ENCODE measurements around the gene SEC62.

DNA sequence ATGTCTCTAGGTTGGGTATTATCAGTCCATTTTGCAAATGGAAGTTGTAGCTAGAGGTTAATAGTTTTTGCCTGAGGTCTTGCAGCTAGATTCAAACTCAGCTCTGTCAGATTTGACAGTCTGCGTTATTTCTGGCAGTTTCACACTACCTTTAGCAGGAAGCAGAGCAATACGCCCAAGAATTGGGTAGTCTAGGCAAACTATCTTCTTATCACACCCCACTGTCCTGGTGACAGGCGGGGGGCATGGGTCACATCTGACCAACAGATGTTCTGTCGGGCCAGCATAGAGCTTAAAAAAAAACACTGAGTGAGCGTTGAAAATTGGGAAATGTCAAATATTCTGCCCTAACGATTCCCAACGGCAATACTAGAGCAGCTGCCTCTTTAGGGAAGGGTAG, 76.9 kb downstream of the SEC62 start:
- TF ChIP-seq, protein P1, sequence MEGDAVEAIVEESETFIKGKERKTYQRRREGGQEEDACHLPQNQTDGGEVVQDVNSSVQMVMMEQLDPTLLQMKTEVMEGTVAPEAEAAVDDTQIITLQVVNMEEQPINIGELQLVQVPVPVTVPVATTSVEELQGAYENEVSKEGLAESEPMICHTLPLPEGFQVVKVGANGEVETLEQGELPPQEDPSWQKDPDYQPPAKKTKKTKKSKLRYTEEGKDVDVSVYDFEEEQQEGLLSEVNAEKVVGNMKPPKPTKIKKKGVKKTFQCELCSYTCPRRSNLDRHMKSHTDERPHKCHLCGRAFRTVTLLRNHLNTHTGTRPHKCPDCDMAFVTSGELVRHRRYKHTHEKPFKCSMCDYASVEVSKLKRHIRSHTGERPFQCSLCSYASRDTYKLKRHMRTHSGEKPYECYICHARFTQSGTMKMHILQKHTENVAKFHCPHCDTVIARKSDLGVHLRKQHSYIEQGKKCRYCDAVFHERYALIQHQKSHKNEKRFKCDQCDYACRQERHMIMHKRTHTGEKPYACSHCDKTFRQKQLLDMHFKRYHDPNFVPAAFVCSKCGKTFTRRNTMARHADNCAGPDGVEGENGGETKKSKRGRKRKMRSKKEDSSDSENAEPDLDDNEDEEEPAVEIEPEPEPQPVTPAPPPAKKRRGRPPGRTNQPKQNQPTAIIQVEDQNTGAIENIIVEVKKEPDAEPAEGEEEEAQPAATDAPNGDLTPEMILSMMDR (IDR thresholded peaks at IDR 0.05; ENCODE audit: borderline replicate concordance, extremely low read depth, low read length, poor library complexity, severe bottlenecking): no peak
- TF ChIP-seq EZH2 (IDR thresholded peaks at IDR 0.05; ENCODE audit: borderline replicate concordance, low read depth, low read length, severe bottlenecking): no peak

Data from DND-41 (cell line).